Kidney (tissue), 14 donors: ENCODE measurements around the gene PRDM15. TPM values are rescaled to one million over a fixed set of nuclear protein-coding genes. Genes with fewer than 3 reads are reported as not detected.
A peak's percentile ranks its signal among the peaks of the same experiment; 100 is the strongest.

Experiments
- DNase-seq, 5 donors: peaks; one replicate each; pipeline ENCODE4 v3.0.0-alpha.2; 2013 to 2020
- FAIRE-seq: peaks from 2 replicates; lab custom pipeline; 2012; peaks lifted over from hg19 to GRCh38; lab: Jason Lieb, UNC
- H3K27ac ChIP-seq, 2 donors: one replicate each; pipeline ENCODE4 v1.7.0; 2013; ENCODE audit warnings: low read depth in 2 of 2, low read length in 2 of 2, inconsistent platforms in 1 of 2
- H3K27me3 ChIP-seq: one replicate; pipeline ENCODE4 v1.7.1; 2013; ENCODE audit warnings: low read length, inconsistent platforms; ENCODE audit not compliant: control insufficient read depth, insufficient read depth
- H3K36me3 ChIP-seq, 3 donors: one replicate each; pipeline versions ENCODE4 v1.7.0 to v1.7.1; 2013; ENCODE audit warnings: low read length in 3 of 3, control low read depth in 1 of 3, inconsistent platforms in 1 of 3; ENCODE audit not compliant: insufficient read depth in 3 of 3, control insufficient read depth in 2 of 3
- H3K4me1 ChIP-seq, 3 donors: one replicate each; pipeline versions ENCODE4 v1.7.0 to v1.7.1; 2013; ENCODE audit warnings: low read length in 3 of 3, inconsistent platforms in 1 of 3, low read depth in 1 of 3; ENCODE audit not compliant: control insufficient read depth in 2 of 3, insufficient read depth in 2 of 3
- H3K4me3 ChIP-seq, 3 donors: one replicate each; pipeline versions ENCODE4 v1.7.0 to v1.8.1; 2013; ENCODE audit warnings: low read length in 3 of 3, control low read depth in 1 of 3, inconsistent platforms in 1 of 3
- H3K9ac ChIP-seq, 3 donors: one replicate each; pipeline versions ENCODE4 v1.7.0 to v1.7.1; 2013; ENCODE audit warnings: low read length in 3 of 3, control low read depth in 1 of 3, inconsistent platforms in 1 of 3
- H3K9me3 ChIP-seq, 3 donors: one replicate each; pipeline versions ENCODE4 v1.7.0 to v1.7.1; 2013; ENCODE audit warnings: low read length in 3 of 3, control low read depth in 1 of 3, inconsistent platforms in 1 of 3; ENCODE audit not compliant: control insufficient read depth in 2 of 3, insufficient read depth in 1 of 3
- intact Hi-C: fragments of 100-400 bp; cut with DNase I; formaldehyde crosslinking; loops from one replicate; pipeline ENCODE4 v1.11.1; 2022
- polyA plus RNA-seq: library from polyadenylated mRNA; stranded (reverse); fragments of 350-450 nt; fragmentation: Illumina TruSeq; extraction: RNeasy Lipid Tissue Mini Kit (QIAGEN cat#74804); gene quantifications from one replicate; pipeline ENCODE4 v1.2.3, GENCODE V29; 2014; ENCODE audit warnings: low read depth, low replicate concordance; ENCODE audit not compliant: insufficient read depth
- total RNA-seq: library from RNA; stranded (reverse); fragmentation: NEBNext Ultra II Directional; extraction: Animal tissue kit (Norgen Biotek cat#: 25700); gene quantifications from one replicate; pipeline ENCODE4 v1.2.1, GENCODE V29; 2021
- TF ChIP-seq, protein P1 (sequence below): IDR thresholded peaks from 3 replicates; pipeline ENCODE4 v1.5.1; 2012; ENCODE audit warnings: mild to moderate bottlenecking, moderate library complexity, borderline replicate concordance; ENCODE audit not compliant: insufficient read depth; ENCODE audit errors: extremely low read depth
- donor health status: control.
- donor health status: control.
- donor health status: control.
- donor health status: control.
- donor health status: control.
- donor health status: DM: yes; HTN: yes; CAD: no.
- donor health status: Normal renal cell carcinoma (clear cell type).

The PRDM15 gene
- total and polyA plus RNA-seq, 2 donors from 2014 or later, result 1.3 to 8.4 TPM

DNA sequence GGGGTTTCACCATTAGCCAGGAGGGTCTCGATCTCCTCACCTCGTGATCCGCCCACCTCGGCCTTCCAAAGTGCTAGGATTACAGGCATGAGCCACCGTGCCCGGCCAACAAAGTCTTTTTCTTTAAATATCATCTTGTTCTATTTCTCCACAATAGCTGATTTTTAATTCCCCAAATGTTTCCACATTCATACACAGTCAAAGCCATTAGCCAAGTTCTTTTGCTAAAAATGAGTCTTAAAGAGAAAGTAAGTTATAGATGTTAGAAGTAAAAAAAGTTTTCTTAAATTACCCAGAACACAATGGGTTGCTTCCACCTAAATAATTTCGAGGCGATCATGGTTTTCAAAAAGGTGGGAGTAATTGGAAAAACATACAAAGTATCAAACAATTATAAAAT lies 44.0 kb upstream of the PRDM15 start:
- FAIRE-seq (no peak), DNase-seq (no peak)
- Histone ChIP-seq H3K9me3 (no peaks in the 10 kb centered on the region), H3K27me3 (no peaks in the 10 kb centered on the region), H3K4me3 (no peak overlapping the region), H3K4me1 (peaks cover 0 to 23% (median 12%) of the 10 kb centered on the region in 3 donors), H3K27ac (peak overlapping the region in 1 of 2 donors; percentile 91), H3K36me3 (peaks cover 0 to under 1% (median 0%) of the 10 kb centered on the region in 3 donors), H3K9ac (no peak overlapping the region)
- TF ChIP-seq, protein P1, sequence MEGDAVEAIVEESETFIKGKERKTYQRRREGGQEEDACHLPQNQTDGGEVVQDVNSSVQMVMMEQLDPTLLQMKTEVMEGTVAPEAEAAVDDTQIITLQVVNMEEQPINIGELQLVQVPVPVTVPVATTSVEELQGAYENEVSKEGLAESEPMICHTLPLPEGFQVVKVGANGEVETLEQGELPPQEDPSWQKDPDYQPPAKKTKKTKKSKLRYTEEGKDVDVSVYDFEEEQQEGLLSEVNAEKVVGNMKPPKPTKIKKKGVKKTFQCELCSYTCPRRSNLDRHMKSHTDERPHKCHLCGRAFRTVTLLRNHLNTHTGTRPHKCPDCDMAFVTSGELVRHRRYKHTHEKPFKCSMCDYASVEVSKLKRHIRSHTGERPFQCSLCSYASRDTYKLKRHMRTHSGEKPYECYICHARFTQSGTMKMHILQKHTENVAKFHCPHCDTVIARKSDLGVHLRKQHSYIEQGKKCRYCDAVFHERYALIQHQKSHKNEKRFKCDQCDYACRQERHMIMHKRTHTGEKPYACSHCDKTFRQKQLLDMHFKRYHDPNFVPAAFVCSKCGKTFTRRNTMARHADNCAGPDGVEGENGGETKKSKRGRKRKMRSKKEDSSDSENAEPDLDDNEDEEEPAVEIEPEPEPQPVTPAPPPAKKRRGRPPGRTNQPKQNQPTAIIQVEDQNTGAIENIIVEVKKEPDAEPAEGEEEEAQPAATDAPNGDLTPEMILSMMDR, result no peak
- intact Hi-C loops, result no loop called here

DNA sequence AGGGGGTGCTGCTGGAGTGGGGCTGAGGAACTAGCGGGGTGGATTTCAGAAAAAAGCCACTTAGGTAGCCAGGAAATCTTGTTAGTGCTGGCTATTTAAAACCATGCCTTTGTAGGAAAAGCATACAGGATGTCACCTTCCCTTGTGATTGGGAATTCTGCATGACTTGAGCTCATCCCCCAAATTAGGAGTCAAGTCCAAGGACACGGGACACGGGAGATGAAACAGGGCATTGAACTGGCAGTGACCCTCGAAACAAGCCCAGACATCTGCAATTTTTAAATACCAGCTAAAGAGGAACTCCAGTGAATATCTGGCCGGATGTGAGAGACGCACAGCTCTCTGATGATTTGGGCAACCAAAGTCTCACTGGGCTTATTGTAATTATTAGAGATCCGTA lies 41.9 kb upstream of the PRDM15 start:
- intact Hi-C loops, result no loop called here
- no peaks in the 10 kb centered on the region for H3K9me3 ChIP-seq
- TF ChIP-seq, protein P1, result no peak
- H3K27ac ChIP-seq, result no peak overlapping the region
- DNase-seq (peak in 1 of 5 donors; percentile 33), FAIRE-seq (no peak)
- peaks cover 3 to 7% (median 6%) of the 10 kb centered on the region in 3 donors for H3K36me3 ChIP-seq
- H3K4me3 ChIP-seq, result no peak overlapping the region
- H3K4me1 ChIP-seq, result peaks cover 0 to 15% (median 8%) of the 10 kb centered on the region in 3 donors
- no peaks in the 10 kb centered on the region for H3K27me3 ChIP-seq
- no peak overlapping the region for H3K9ac ChIP-seq

DNA sequence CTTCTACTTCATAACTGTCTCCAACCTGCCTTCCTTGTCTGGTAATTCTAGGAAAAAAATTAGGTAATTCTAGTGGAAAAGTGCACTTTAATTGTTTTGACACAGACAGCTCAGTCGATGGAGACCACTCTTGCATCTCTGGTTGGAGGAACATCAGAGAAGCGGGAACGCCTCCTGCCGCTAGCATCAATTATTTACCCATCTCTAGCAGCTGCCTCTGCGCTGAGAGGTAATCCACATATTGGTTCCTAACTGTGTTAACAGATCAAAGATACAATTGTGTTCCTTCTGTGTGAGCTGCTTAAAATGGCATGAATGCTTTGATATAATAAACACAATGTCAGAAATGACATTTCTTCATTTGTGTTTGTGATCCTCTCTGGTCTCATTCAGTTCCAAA lies 41.3 kb upstream of the PRDM15 start:
- Histone ChIP-seq H3K4me1 (peaks cover 0 to 10% (median 5%) of the 10 kb centered on the region in 3 donors), H3K9me3 (no peaks in the 10 kb centered on the region), H3K27me3 (no peaks in the 10 kb centered on the region), H3K4me3 (no peak overlapping the region), H3K9ac (no peak overlapping the region), H3K27ac (no peak overlapping the region), H3K36me3 (peaks cover 4 to 7% (median 6%) of the 10 kb centered on the region in 3 donors)
- TF ChIP-seq, protein P1, result no peak
- no peak for DNase-seq
- FAIRE-seq, result no peak
- intact Hi-C loops, result no loop called here
